H1 (cell line): ENCODE data around the gene DSCAM. TPM values are rescaled to one million over a fixed set of nuclear protein-coding genes. Genes with fewer than 3 reads are reported as not detected.

Source experiments
- CTCF ChIA-PET: fragments of 300-600 bp; sonication (Branson Sonifier 250); formaldehyde crosslinking; loops from one replicate; lab custom pipeline; 2021; ENCODE audit not compliant: partially characterized antibody; lab: Charles Lee
- POLR2A ChIA-PET: fragments of 300-600 bp; sonication (Branson Sonifier 250); formaldehyde crosslinking; loops from one replicate; lab custom pipeline; 2021; ENCODE audit warnings: inconsistent platforms; ENCODE audit not compliant: partially characterized antibody; lab: Charles Lee
- DNase-seq, 2 experiments: peaks; one replicate each; pipeline versions ENCODE4 v3.0.0 to v3.0.0-alpha.2; 2010 to 2022; ENCODE audit warnings: low spot score in 2 of 2, low read depth in 1 of 2, mixed read lengths in 1 of 2
- FAIRE-seq: peaks from 2 replicates; lab custom pipeline; 2011; peaks lifted over from hg19 to GRCh38; lab: Jason Lieb, UNC
- H2AFZ ChIP-seq: 2 replicates; pipeline ENCODE4 v1.8.1; 2012; ENCODE audit warnings: low read length, inconsistent platforms
- H2AK5ac ChIP-seq: 2 replicates; pipeline ENCODE4 v1.6.1; 2013; ENCODE audit warnings: low read depth, low read length
- H2BK120ac ChIP-seq: replicated peaks from 2 replicates; pipeline ENCODE3; 2013; ENCODE audit warnings: low read depth, low read length, inconsistent platforms
- H2BK12ac ChIP-seq: 2 replicates; pipeline ENCODE4 v1.6.1; 2013; ENCODE audit warnings: low read depth, low read length
- H2BK15ac ChIP-seq: 2 replicates; pipeline ENCODE4 v1.6.1; 2013; ENCODE audit warnings: low read length
- H2BK20ac ChIP-seq: 2 replicates; pipeline ENCODE4 v1.6.1; 2013; ENCODE audit warnings: low read length
- H2BK5ac ChIP-seq: 2 replicates; pipeline ENCODE4 v1.6.1; 2013; ENCODE audit warnings: low read depth, low read length
- H3K14ac ChIP-seq: 2 replicates; pipeline ENCODE4 v1.6.1; 2013; ENCODE audit warnings: inconsistent platforms; ENCODE audit not compliant: insufficient read length
- H3K18ac ChIP-seq: 2 replicates; pipeline ENCODE4 v1.6.1; 2013; ENCODE audit warnings: low read length; ENCODE audit errors: extremely low read depth
- H3K23ac ChIP-seq: 2 replicates; pipeline ENCODE4 v1.6.1; 2013; ENCODE audit warnings: inconsistent platforms; ENCODE audit not compliant: insufficient read length
- H3K23me2 ChIP-seq: 2 replicates; pipeline ENCODE4 v1.6.1; 2013; ENCODE audit warnings: low read depth, low read length
- H3K27ac ChIP-seq: 2 replicates; pipeline ENCODE4 v1.6.1; 2011; ENCODE audit warnings: low read depth, low read length, inconsistent platforms
- H3K27me3 ChIP-seq, 4 experiments: replicated peaks in 1 of 4; 1 replicate in 1 of 4; 2 replicates in 3 of 4; pipeline versions ENCODE4 v1.6.1 to v1.8.1; 2011 to 2013; ENCODE audit warnings: low read length in 3 of 4, mild to moderate bottlenecking in 3 of 4, inconsistent platforms in 2 of 4, mixed read lengths in 2 of 4, moderate library complexity in 1 of 4; ENCODE audit not compliant: control insufficient read depth in 3 of 4, insufficient read depth in 3 of 4; ENCODE audit errors: extremely low read depth in 1 of 4
- H3K36me3 ChIP-seq, 4 experiments: 2 replicates each; pipeline versions ENCODE4 v1.6.1 to v1.8.1; 2011 to 2013; ENCODE audit warnings: mild to moderate bottlenecking in 4 of 4, low read length in 3 of 4, moderate library complexity in 2 of 4, control low read depth in 1 of 4, inconsistent platforms in 1 of 4; ENCODE audit not compliant: insufficient read depth in 4 of 4, control insufficient read depth in 2 of 4
- H3K4ac ChIP-seq: replicated peaks from 2 replicates; pipeline ENCODE3; 2013; ENCODE audit warnings: low read length, low read depth, mixed read lengths, inconsistent platforms; ENCODE audit not compliant: insufficient read length
- H3K4me1 ChIP-seq, 4 experiments: replicated peaks in 1 of 4; 1 replicate in 1 of 4; 2 replicates in 3 of 4; pipeline versions ENCODE4 v1.6.1 to v1.8.1; 2011 to 2013; ENCODE audit warnings: low read length in 3 of 4, inconsistent platforms in 2 of 4, mixed read lengths in 1 of 4; ENCODE audit not compliant: insufficient read depth in 4 of 4, control insufficient read depth in 3 of 4
- H3K4me2 ChIP-seq, 2 experiments: 2 replicates each; pipeline versions ENCODE4 v1.6.1 to v1.8.1; 2011 to 2013; ENCODE audit warnings: low read depth in 2 of 2, low read length in 2 of 2, control low read depth in 1 of 2, inconsistent platforms in 1 of 2, mild to moderate bottlenecking in 1 of 2; ENCODE audit not compliant: insufficient read depth in 1 of 2
- H3K4me3 ChIP-seq, 4 experiments: fragments of 200-600, 300-600 bp in 1 of 4; sonication (generic), shearing (Covaris generic), sonication (Bioruptor Twin) in 1 of 4; 2 replicates each; pipeline versions ENCODE4 v1.5.1 to v1.8.1; 2011 to 2016; ENCODE audit warnings: low read length in 4 of 4, low read depth in 3 of 4, control low read depth in 2 of 4, inconsistent platforms in 2 of 4, mild to moderate bottlenecking in 2 of 4, mixed read lengths in 1 of 4, moderate library complexity in 1 of 4; ENCODE audit not compliant: insufficient read depth in 2 of 4; ENCODE audit errors: extremely low read depth in 1 of 4
- H3K56ac ChIP-seq: replicated peaks from 2 replicates; pipeline ENCODE3; 2013; ENCODE audit warnings: low read depth, mild to moderate bottlenecking, mixed read lengths, low read length, inconsistent platforms; ENCODE audit not compliant: insufficient read length
- H3K79me1 ChIP-seq: 2 replicates; pipeline ENCODE4 v1.6.1; 2013; ENCODE audit warnings: low read depth, low read length, control low read depth
- H3K79me2 ChIP-seq, 2 experiments: 2 replicates each; pipeline versions ENCODE4 v1.6.1 to v1.8.1; 2012 to 2013; ENCODE audit warnings: low read length in 2 of 2, mild to moderate bottlenecking in 2 of 2, inconsistent platforms in 1 of 2; ENCODE audit not compliant: insufficient read depth in 2 of 2, control insufficient read depth in 1 of 2
- H3K9ac ChIP-seq, 4 experiments: replicated peaks in 1 of 4; 1 replicate in 1 of 4; 2 replicates in 3 of 4; pipeline versions ENCODE4 v1.6.1 to v1.8.1; 2011 to 2013; ENCODE audit warnings: low read depth in 3 of 4, low read length in 3 of 4, control low read depth in 2 of 4, mild to moderate bottlenecking in 2 of 4, moderate library complexity in 2 of 4, inconsistent platforms in 1 of 4; ENCODE audit errors: extremely low read depth in 1 of 4
- H3K9me3 ChIP-seq, 2 experiments: 2 replicates each; pipeline versions ENCODE4 v1.6.1 to v1.8.1; 2012 to 2013; ENCODE audit warnings: mild to moderate bottlenecking in 2 of 2, moderate library complexity in 2 of 2, control low read depth in 1 of 2, inconsistent platforms in 1 of 2, low read depth in 1 of 2, low read length in 1 of 2, mixed read lengths in 1 of 2; ENCODE audit not compliant: insufficient read depth in 2 of 2
- H4K20me1 ChIP-seq, 2 experiments: replicated peaks in 1 of 2; 2 replicates each; pipeline versions ENCODE3 to v1.8.1; 2011 to 2013; ENCODE audit warnings: inconsistent platforms in 2 of 2, low read length in 2 of 2, mild to moderate bottlenecking in 1 of 2; ENCODE audit not compliant: insufficient read depth in 2 of 2, control insufficient read depth in 1 of 2
- H4K5ac ChIP-seq: 2 replicates; pipeline ENCODE4 v1.6.1; 2013; ENCODE audit warnings: low read length, low read depth, mixed read lengths, inconsistent platforms; ENCODE audit not compliant: insufficient read length
- H4K8ac ChIP-seq: 2 replicates; pipeline ENCODE4 v1.8.0; 2013; ENCODE audit warnings: mild to moderate bottlenecking, moderate library complexity, low read length, inconsistent platforms; ENCODE audit not compliant: insufficient read depth; ENCODE audit errors: extremely low read depth
- H4K91ac ChIP-seq: replicated peaks from 2 replicates; pipeline ENCODE3; 2013; ENCODE audit warnings: low read length, mixed read lengths, inconsistent platforms; ENCODE audit not compliant: insufficient read length
- CBX5 ChIP-seq: fragments of 300-800, 300-1000 bp; sonication (generic); IDR thresholded peaks from 2 replicates; pipeline ENCODE4 v1.7.1; 2016; ENCODE audit warnings: antibody characterized with exemption, low read length, low read depth
- CTBP2 ChIP-seq: IDR thresholded peaks from 2 replicates; pipeline ENCODE4 v1.7.0; 2011; ENCODE audit warnings: borderline replicate concordance, mild to moderate bottlenecking, moderate library complexity, mixed read lengths, low read length; ENCODE audit not compliant: insufficient read depth, insufficient read length
- GTF2F1 ChIP-seq: IDR thresholded peaks from 2 replicates; pipeline ENCODE4 v1.6.1; 2012; ENCODE audit warnings: low read depth, low read length, improper control_type of control experiment, borderline replicate concordance
- HDAC2 ChIP-seq, 2 experiments: fragments of 300-600 bp in 1 of 2; sonication (generic) in 1 of 2; IDR thresholded peaks; 2 replicates each; pipeline ENCODE4 v1.6.1; 2011 to 2012; ENCODE audit warnings: low read depth in 2 of 2, low read length in 2 of 2, mild to moderate bottlenecking in 2 of 2, moderate library complexity in 2 of 2, borderline replicate concordance in 1 of 2, inconsistent platforms in 1 of 2
- KDM4A ChIP-seq: IDR thresholded peaks from one replicate; pipeline ENCODE4 v1.7.1; 2012; ENCODE audit warnings: low read depth, mild to moderate bottlenecking, moderate library complexity, low read length, inconsistent platforms; ENCODE audit not compliant: severe bottlenecking
- MAFK ChIP-seq: IDR thresholded peaks from 2 replicates; pipeline ENCODE4 v1.6.1; 2012; ENCODE audit warnings: low read depth, mild to moderate bottlenecking, improper control_type of control experiment, low read length
- NANOG ChIP-seq: IDR thresholded peaks from 2 replicates; pipeline ENCODE4 v1.6.1; 2011; ENCODE audit warnings: low read length, low read depth, mild to moderate bottlenecking, inconsistent platforms; ENCODE audit not compliant: insufficient read depth, poor library complexity, severe bottlenecking
- RBBP5 ChIP-seq: IDR thresholded peaks from 2 replicates; pipeline ENCODE4 v1.7.1; 2012; ENCODE audit warnings: low read depth, mild to moderate bottlenecking, inconsistent platforms, low read length, moderate library complexity, borderline replicate concordance
- SP4 ChIP-seq: IDR thresholded peaks from 2 replicates; pipeline ENCODE4 v1.6.1; 2012; ENCODE audit warnings: low read length, inconsistent platforms
- TBP ChIP-seq: IDR thresholded peaks from 2 replicates; pipeline ENCODE4 v1.6.1; 2011; ENCODE audit warnings: low read depth, low read length, improper control_type of control experiment
- TCF12 ChIP-seq: IDR thresholded peaks from 2 replicates; pipeline ENCODE4 v1.6.1; 2011; ENCODE audit warnings: low read depth, mild to moderate bottlenecking, low read length
- WGBS, 2 experiments: shearing (Covaris generic) in 1 of 2; methylation state at CpG; one replicate each; pipeline versions ENCODE4 v1.1.6 to v1.1.7; 2013 to 2015; ENCODE audit warnings: low lambda C conversion rate in 2 of 2, mixed read lengths in 2 of 2, inconsistent platforms in 1 of 2, low coverage in 1 of 2, missing lambda C conversion rate in 1 of 2; ENCODE audit not compliant: insufficient replicate concordance in 2 of 2, insufficient coverage in 1 of 2, insufficient read length in 1 of 2; ENCODE audit errors: extremely low coverage in 1 of 2, missing lambda C conversion rate in 1 of 2; 5-methylcytosine and 5-hydroxymethylcytosine counted together
- polyA plus RNA-seq, 7 experiments: library from polyadenylated mRNA; depleted of rRNA in 3 of 7; stranded (reverse) in 5 of 7; unstranded in 2 of 7; fragments of >200 nt in 5 of 7; fragments of 200-250 nt in 2 of 7; gene quantifications; 1 replicate in 5 of 7; 2 replicates in 1 of 7; 4 replicates in 1 of 7; pipeline versions ENCODE4 v1.2.1 to v1.2.3, GENCODE V29; 2011 to 2013; ENCODE audit warnings: missing spikeins in 2 of 7, mixed read lengths in 2 of 7
- total RNA-seq: library from RNA; stranded (reverse); fragmentation: NEBNext Ultra II Directional; extraction: Animal tissue kit (Norgen Biotek cat#: 25700); gene quantifications from 2 replicates; pipeline ENCODE4 v1.2.1, GENCODE V29; 2021
- TF ChIP-seq, protein P1 (sequence below): IDR thresholded peaks from 2 replicates; pipeline ENCODE4 v1.6.1; 2011; ENCODE audit warnings: low read depth, mild to moderate bottlenecking, low read length; ENCODE audit not compliant: insufficient read depth

Gene DSCAM
- total and polyA plus RNA-seq, 2 of the 8 experiments (the other 6 are each of a cell fraction or from before 2014, with no cell fraction given) = 0.02 to 0.15 TPM

DNA sequence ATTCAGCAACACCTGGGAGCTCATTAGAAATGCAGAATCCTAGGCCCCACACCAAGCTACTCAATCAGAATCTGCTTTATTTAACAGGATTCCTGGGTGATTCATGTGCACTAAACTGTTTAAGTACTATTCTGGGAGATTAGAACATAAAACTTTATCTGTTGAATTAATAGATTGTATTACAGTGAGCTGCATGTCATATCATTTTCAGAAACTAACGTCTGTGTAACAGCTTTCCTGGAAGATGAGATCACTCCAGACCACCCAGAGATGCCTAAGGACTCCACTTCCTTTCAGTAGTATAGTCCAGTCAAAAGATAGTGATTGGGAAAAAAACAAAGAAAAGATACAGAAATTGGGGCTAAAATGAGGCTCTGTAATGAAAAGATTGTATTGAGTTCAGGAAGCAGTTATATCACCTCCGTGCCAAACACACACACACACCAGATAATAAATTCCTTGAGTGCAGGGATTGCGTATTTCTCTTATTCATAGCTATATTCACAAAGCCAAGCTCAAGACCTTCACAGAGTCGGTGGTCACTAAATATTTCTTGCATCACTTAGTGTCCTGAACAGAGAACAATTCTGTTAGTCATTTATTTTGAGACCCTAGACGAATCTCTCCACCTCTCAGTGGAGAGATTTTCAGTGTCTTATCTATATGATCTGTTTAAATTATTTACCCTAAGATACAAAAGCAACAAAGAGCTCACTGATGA lies 178.2 kb downstream of the DSCAM start:
- Histone ChIP-seq H4K8ac (no peak overlapping the region), H4K20me1 (no peaks in the 10 kb centered on the region), H2BK5ac (no peak overlapping the region), H3K4me3 (no peak overlapping the region), H3K18ac (no peak overlapping the region), H3K27me3 (no peaks in the 10 kb centered on the region), H3K9me3 (no peaks in the 10 kb centered on the region), H2BK15ac (no peak overlapping the region), H3K79me2 (no peaks in the 10 kb centered on the region), H3K79me1 (no peaks in the 10 kb centered on the region), H2AK5ac (no peak overlapping the region), H2BK20ac (no peak overlapping the region), H2AFZ (no peak overlapping the region), H3K14ac (no peak overlapping the region), H2BK12ac (no peak overlapping the region), H4K91ac (no peak overlapping the region), H2BK120ac (no peak overlapping the region), H3K56ac (no peak overlapping the region), H3K4me2 (no peak overlapping the region), H4K5ac (no peak overlapping the region), H3K27ac (no peak overlapping the region), H3K4ac (no peak overlapping the region), H3K4me1 (no peaks in the 10 kb centered on the region; a peak in 1 of 7 replicates), H3K23ac (no peak overlapping the region), H3K9ac (no peak overlapping the region), H3K36me3 (no peaks in the 10 kb centered on the region), H3K23me2 (no peaks in the 10 kb centered on the region)
- DNase-seq = no peak
- CTCF ChIA-PET = interaction anchor here (0.6 to 1.5 kb wide), 4 partner anchors 276 to 983 kb away, joined by 3 read pairs; no protein-coding TSS in a partner anchor
- WGBS, 2 experiments = 70% methylated on average over 5 of the region's 5 CpGs; no CpG with 5 or more reads in 1 of the 2 experiments
- POLR2A ChIA-PET = no interaction called here
- FAIRE-seq = no peak
- TF ChIP-seq, protein P1, sequence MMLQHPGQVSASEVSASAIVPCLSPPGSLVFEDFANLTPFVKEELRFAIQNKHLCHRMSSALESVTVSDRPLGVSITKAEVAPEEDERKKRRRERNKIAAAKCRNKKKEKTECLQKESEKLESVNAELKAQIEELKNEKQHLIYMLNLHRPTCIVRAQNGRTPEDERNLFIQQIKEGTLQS = no peak
- TF ChIP-seq SP4 = no peak
- TF ChIP-seq RBBP5 = no peak
- TF ChIP-seq TBP = no peak
- no peak for TF ChIP-seq TCF12
- no peak for TF ChIP-seq HDAC2 (IDR thresholded peaks at IDR 0.05; ENCODE audit: borderline replicate concordance in 1 of 2, low read depth in 2 of 2, low read length in 2 of 2)
- TF ChIP-seq CBX5 = no peak
- no peak for TF ChIP-seq GTF2F1
- TF ChIP-seq CTBP2 = no peak
- TF ChIP-seq MAFK = no peak
- no peak for TF ChIP-seq KDM4A
- no peak for TF ChIP-seq NANOG
